Activated CD4-positive, alpha-beta memory T cell treated with anti-CD3 and anti-CD28 coated beads, Interleukin-2, amount 10 ng/mL, durations not matched to agents 7 days and 5 days (primary cell): Measurements from ENCODE around the gene PLS1. TPM values are rescaled to one million over a fixed set of nuclear protein-coding genes. Genes with fewer than 3 reads are reported as not detected.

Experiments
- CTCF ChIA-PET: fragments of 350-600 bp; sonication (Branson Sonifier 250); formaldehyde crosslinking; loops from one replicate; lab custom pipeline; 2021; ENCODE audit warnings: antibody characterized with exemption, inconsistent platforms; lab: Charles Lee
- POLR2A ChIA-PET: fragments of 350-600 bp; sonication (Branson Sonifier 250); formaldehyde crosslinking; loops from one replicate; lab custom pipeline; 2021; ENCODE audit warnings: antibody characterized with exemption; lab: Charles Lee
- DNase-seq: peaks from one replicate; pipeline ENCODE4 v3.0.0-alpha.2; 2020
- H3K27ac Mint-ChIP-seq: one replicate; pipeline ENCODE4 v1.8.0; 2021; ENCODE audit warnings: mild to moderate bottlenecking, mixed read lengths
- H3K27me3 Mint-ChIP-seq: one replicate; pipeline ENCODE4 v1.8.0; 2021; ENCODE audit warnings: mixed read lengths
- H3K36me3 Mint-ChIP-seq: one replicate; pipeline ENCODE4 v1.8.0; 2021; ENCODE audit warnings: low read depth, mixed read lengths
- H3K4me1 Mint-ChIP-seq: one replicate; pipeline ENCODE4 v1.8.0; 2021; ENCODE audit warnings: mixed read lengths
- H3K4me3 Mint-ChIP-seq: one replicate; pipeline ENCODE4 v1.8.0; 2021; ENCODE audit warnings: mild to moderate bottlenecking, mixed read lengths
- H3K9me3 Mint-ChIP-seq: one replicate; pipeline ENCODE4 v1.8.0; 2021; ENCODE audit warnings: mixed read lengths
- total RNA-seq, 2 experiments: library from RNA; stranded (reverse); gene quantifications; one replicate each; pipeline ENCODE4 v1.2.3, GENCODE V29; 2021

The PLS1 gene
- total RNA-seq, 2 experiments from 2014 or later = 3.1 to 3.6 TPM

DNA sequence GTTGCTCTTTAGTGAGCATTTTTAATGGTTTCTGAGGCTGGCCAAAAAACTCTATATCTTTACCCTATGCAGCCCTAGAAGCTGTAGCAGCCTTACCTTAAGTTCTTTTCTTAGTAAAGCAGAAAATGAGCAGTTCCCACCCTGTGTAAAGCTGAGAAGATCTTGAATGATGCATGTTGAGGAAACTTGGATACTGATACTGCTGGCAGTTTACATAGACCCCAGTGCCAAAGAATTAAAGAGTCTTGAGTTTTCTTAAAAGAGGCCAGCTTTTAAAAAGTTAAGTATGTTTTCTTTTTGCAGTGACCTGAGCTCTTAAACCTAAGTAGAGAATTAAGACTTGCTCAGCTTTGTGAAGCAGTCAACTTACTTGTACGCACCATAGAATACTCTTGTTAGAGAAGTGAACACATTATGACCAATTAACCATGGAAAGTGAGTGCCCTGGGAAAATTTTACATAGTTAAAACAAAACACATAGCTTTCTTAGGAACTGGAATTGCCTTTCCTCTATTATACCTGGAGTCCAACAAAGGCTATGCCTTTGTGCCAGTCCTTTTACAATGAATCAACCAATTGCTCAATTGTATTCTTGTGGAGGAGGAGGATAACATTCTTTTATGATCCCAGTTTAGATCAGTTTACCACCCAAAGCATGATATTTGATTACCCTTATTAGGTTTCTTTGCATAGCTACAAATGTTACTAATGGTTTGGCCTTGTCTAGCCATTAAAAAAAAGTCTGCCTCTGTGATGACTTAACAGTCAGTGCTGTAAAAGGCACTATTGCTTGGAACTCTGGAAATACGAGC, 28.4 kb downstream of the PLS1 start:
- Mint-ChIP-seq H3K27ac (no peak overlapping the region), H3K9me3 (no peaks in the 10 kb centered on the region), H3K4me3 (no peak overlapping the region), H3K36me3 (no peaks in the 10 kb centered on the region), H3K27me3 (no peaks in the 10 kb centered on the region), H3K4me1 (peaks cover 2% of the 10 kb centered on the region)
- no peak for DNase-seq
- ChIA-PET CTCF (interaction anchor here (0.6 kb wide), 1 partner anchor 27 kb away, joined by 3 read pairs; no protein-coding TSS in a partner anchor), POLR2A (no interaction called here)

- no peaks in the 10 kb centered on the region for H3K27me3 Mint-ChIP-seq
- ChIA-PET CTCF (interaction anchor here (0.6 kb wide), 1 partner anchor 26 kb away, joined by 3 read pairs; no protein-coding TSS in a partner anchor), POLR2A (no interaction called here)
These were observed 28.9 kb downstream of the PLS1 start for GRCh38 chr3:142625153-142625440.

GRCh38 chr3:142626971-142627370, 30.8 kb downstream of the PLS1 start:
- H3K4me3 Mint-ChIP-seq = no peak overlapping the region
- H3K4me1 Mint-ChIP-seq = peaks cover 2% of the 10 kb centered on the region
- no peaks in the 10 kb centered on the region for H3K36me3 Mint-ChIP-seq
- H3K27me3 Mint-ChIP-seq = no peaks in the 10 kb centered on the region
- POLR2A ChIA-PET = no interaction called here
- DNase-seq = no peak
- no peak overlapping the region for H3K27ac Mint-ChIP-seq
- CTCF ChIA-PET = no interaction called here
- no peaks in the 10 kb centered on the region for H3K9me3 Mint-ChIP-seq

More at GRCh38 chr3:142625153-142625440, 28.9 kb downstream of the PLS1 start:
- Mint-ChIP-seq H3K4me3 (no peak overlapping the region), H3K27ac (no peak overlapping the region), H3K9me3 (no peaks in the 10 kb centered on the region), H3K4me1 (peaks cover 2% of the 10 kb centered on the region), H3K36me3 (no peaks in the 10 kb centered on the region)
- DNase-seq = no peak

DNA sequence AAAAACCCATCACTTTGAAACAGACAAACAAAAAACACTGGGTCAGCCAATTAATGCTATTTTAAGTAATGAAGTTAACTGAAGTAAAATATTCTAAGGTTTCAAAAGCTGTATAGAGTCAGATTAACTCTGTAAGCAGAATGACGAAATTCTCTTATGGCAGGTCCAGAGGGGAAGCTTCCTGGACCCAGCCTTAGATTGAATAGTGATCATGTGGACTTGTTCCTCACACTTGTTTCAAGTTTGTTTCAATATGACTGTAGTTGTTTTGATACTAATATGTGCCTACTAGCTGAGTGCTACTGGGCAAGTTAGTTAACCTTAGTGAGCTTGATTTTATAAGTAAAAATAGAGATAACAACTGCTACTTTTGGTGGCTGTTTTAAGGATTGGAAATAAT, 32.6 kb downstream of the PLS1 start:
- H3K4me3 Mint-ChIP-seq = no peak overlapping the region
- POLR2A ChIA-PET = no interaction called here
- H3K27me3 Mint-ChIP-seq = peaks cover 3% of the 10 kb centered on the region
- no peaks in the 10 kb centered on the region for H3K36me3 Mint-ChIP-seq
- H3K4me1 Mint-ChIP-seq = peaks cover 2% of the 10 kb centered on the region
- no peak overlapping the region for H3K27ac Mint-ChIP-seq
- no peaks in the 10 kb centered on the region for H3K9me3 Mint-ChIP-seq
- DNase-seq = no peak
- CTCF ChIA-PET = no interaction called here

DNA sequence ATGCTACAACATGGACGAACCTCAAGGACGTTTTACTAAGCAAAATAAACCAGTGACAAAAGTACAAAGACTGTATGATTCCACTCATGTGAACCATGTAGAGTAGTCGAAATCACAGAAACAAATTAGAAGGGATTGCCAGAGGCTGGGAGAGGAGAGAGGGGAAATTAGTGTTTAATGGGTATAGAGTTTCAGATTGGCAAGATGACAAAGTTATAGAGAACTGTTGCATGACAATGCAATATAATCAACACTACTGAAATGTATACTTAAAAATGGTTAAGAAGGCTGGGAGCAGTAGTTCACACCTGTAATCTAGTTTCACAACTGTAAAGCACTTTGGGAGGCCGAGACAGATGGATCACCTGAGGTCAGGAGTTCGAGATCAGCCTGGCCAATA, 36.9 kb downstream of the PLS1 start:
- POLR2A ChIA-PET = no interaction called here
- no peaks in the 10 kb centered on the region for H3K9me3 Mint-ChIP-seq
- no peak overlapping the region for H3K4me3 Mint-ChIP-seq
- no peaks in the 10 kb centered on the region for H3K4me1 Mint-ChIP-seq
- CTCF ChIA-PET = no interaction called here
- peaks cover 3% of the 10 kb centered on the region for H3K27me3 Mint-ChIP-seq
- no peaks in the 10 kb centered on the region for H3K36me3 Mint-ChIP-seq
- no peak overlapping the region for H3K27ac Mint-ChIP-seq
- DNase-seq = no peak

DNA sequence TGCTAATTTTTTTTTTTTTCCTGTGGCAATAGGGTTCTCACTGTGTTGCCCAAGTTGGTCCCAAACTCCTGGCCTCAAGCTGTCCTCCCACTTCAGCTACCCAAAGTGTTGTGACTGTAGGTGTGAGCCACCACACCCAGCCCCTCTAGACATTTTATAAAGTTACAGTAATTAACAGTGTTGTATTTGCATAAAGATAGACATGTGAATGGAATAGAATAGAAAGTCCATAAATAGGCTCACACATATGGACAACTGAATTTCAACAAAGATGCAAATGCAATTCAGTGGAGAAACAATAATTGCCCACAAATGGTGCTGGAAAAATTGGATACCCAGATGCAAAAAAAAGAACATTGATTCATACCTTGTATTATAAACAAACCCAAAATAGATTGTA, 39.9 kb downstream of the PLS1 start:
- no peaks in the 10 kb centered on the region for H3K36me3 Mint-ChIP-seq
- H3K27ac Mint-ChIP-seq = no peak overlapping the region
- CTCF ChIA-PET = interaction anchor here (0.9 kb wide), 1 partner anchor 49 kb away, joined by 4 read pairs; no protein-coding TSS in a partner anchor
- peaks cover 3% of the 10 kb centered on the region for H3K27me3 Mint-ChIP-seq
- POLR2A ChIA-PET = interaction anchor here (0.6 kb wide), 1 partner anchor 63 kb away, joined by 3 read pairs; no protein-coding TSS in a partner anchor
- H3K4me1 Mint-ChIP-seq = no peaks in the 10 kb centered on the region
- H3K4me3 Mint-ChIP-seq = no peak overlapping the region
- no peaks in the 10 kb centered on the region for H3K9me3 Mint-ChIP-seq
- DNase-seq = no peak

DNA sequence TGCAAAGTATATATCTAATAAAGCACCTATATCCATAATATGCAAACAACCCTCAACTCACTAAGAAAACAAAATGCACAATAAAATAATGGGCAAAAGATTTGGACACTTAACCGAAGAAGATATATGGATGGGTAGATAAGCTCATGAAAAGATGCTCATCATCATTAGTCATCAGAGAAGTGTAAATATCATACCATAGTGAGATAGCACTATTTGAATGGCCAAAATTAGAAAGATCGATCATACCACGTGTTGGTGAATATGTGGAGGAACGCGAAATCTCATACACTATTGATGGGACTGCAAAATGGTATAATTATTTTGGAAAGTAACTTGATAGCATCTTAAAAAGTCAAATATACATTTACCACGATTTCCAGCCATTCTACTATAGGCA, 40.5 kb downstream of the PLS1 start:
- no peaks in the 10 kb centered on the region for H3K36me3 Mint-ChIP-seq

GRCh38 chr3:142638291-142638690, 42.1 kb downstream of the PLS1 start:
- DNase-seq = no peak
- peaks cover 1% of the 10 kb centered on the region for H3K27me3 Mint-ChIP-seq
- H3K9me3 Mint-ChIP-seq = no peaks in the 10 kb centered on the region
- H3K36me3 Mint-ChIP-seq = no peaks in the 10 kb centered on the region
- ChIA-PET POLR2A (no interaction called here), CTCF (no interaction called here)
- H3K4me1 Mint-ChIP-seq = no peaks in the 10 kb centered on the region
- no peak overlapping the region for H3K4me3 Mint-ChIP-seq
- no peak overlapping the region for H3K27ac Mint-ChIP-seq

More for the DNA sequence above, 40.5 kb downstream of the PLS1 start:
- ChIA-PET POLR2A (no interaction called here), CTCF (no interaction called here)
- no peak for DNase-seq
- Mint-ChIP-seq H3K4me3 (no peak overlapping the region), H3K27ac (no peak overlapping the region), H3K9me3 (no peaks in the 10 kb centered on the region), H3K4me1 (no peaks in the 10 kb centered on the region), H3K27me3 (peaks cover 3% of the 10 kb centered on the region)

DNA sequence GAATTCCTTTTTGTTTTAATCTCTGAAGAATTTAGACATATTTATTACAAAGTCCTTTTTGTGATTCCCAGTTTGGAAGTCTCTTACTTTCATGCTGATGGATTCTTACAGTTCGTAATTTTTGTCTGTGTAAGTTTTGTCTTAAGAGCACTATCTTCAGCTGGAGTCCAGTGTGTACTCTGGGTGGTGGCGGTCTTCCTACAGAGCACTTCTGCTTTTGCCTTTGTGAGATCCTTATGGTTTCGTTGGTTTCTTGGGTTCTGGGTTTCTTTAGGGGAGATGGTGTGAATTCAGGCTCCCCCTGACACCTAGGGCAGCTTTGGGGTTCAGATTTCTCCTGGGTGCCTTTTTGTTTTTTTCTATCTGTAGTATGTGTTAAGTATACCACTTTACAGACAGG, 45.3 kb downstream of the PLS1 start:
- Mint-ChIP-seq H3K4me1 (no peaks in the 10 kb centered on the region), H3K9me3 (no peaks in the 10 kb centered on the region), H3K27me3 (no peaks in the 10 kb centered on the region), H3K4me3 (no peak overlapping the region), H3K36me3 (no peaks in the 10 kb centered on the region), H3K27ac (no peak overlapping the region)
- POLR2A ChIA-PET = no interaction called here
- CTCF ChIA-PET = no interaction called here
- DNase-seq = no peak

DNA sequence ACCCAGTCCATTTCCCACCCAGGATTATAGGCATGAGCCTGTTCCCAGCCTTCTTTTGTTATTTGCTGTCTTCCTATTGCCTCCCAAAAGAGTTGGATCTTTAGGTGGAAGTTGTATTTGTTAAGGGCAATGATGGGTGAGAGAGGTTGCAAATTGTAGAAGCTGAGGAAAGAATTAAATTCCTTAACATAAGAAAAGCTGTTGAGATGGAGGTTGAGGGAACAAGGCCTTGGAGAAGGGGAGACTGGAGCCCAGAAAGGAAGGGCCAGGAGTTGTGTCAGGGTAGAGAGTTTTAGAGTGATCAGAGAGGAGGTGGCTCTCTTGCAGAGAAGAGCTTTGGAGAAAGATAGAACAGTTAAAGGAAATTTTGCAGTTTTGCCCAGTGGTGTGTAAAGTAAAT, 46.8 kb downstream of the PLS1 start:
- Mint-ChIP-seq H3K36me3 (no peaks in the 10 kb centered on the region), H3K4me3 (no peak overlapping the region), H3K9me3 (no peaks in the 10 kb centered on the region), H3K27me3 (no peaks in the 10 kb centered on the region), H3K4me1 (no peaks in the 10 kb centered on the region), H3K27ac (no peak overlapping the region)
- ChIA-PET CTCF (no interaction called here), POLR2A (no interaction called here)
- DNase-seq = no peak

DNA sequence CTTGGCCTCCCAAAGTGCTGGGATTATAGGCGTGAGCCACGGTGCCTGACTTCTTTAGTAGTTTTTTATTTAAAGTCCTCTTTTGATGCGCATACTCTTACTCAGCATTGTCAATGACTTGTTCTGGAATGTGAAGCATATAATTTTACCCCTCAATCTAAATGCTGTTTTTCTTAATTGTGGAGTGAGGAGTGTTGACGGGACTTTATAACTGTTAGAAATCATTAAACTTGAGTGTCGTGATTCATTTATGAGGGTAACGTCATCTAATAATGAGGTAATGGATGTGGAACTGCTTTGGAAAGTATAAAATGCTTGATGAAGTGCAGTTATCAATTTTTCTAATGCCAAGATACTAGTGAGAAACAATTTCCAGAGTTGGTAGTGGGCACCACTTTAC, 48.3 kb downstream of the PLS1 start:
- DNase-seq = no peak
- no peaks in the 10 kb centered on the region for H3K27me3 Mint-ChIP-seq
- no peaks in the 10 kb centered on the region for H3K9me3 Mint-ChIP-seq
- ChIA-PET POLR2A (no interaction called here), CTCF (no interaction called here)
- no peak overlapping the region for H3K4me3 Mint-ChIP-seq
- no peaks in the 10 kb centered on the region for H3K36me3 Mint-ChIP-seq
- no peak overlapping the region for H3K27ac Mint-ChIP-seq
- H3K4me1 Mint-ChIP-seq = no peaks in the 10 kb centered on the region

- DNase-seq = no peak
- CTCF ChIA-PET = no interaction called here
- no peaks in the 10 kb centered on the region for H3K9me3 Mint-ChIP-seq
- no peak overlapping the region for H3K27ac Mint-ChIP-seq
- no peaks in the 10 kb centered on the region for H3K27me3 Mint-ChIP-seq
- H3K4me3 Mint-ChIP-seq = no peak overlapping the region
- POLR2A ChIA-PET = interaction anchor here (1.2 kb wide), 1 partner anchor 67 kb away, joined by 3 read pairs; the partner anchor contains the start of gene ATR
- no peaks in the 10 kb centered on the region for H3K4me1 Mint-ChIP-seq
- H3K36me3 Mint-ChIP-seq = no peaks in the 10 kb centered on the region
These were observed 49.1 kb downstream of the PLS1 start for GRCh38 chr3:142645236-142645793.

GRCh38 chr3:142646020-142646785, 50.0 kb downstream of the PLS1 start:
- CTCF ChIA-PET = no interaction called here
- no peak overlapping the region for H3K4me3 Mint-ChIP-seq
- DNase-seq = no peak
- POLR2A ChIA-PET = interaction anchor here (1.2 kb wide), 1 partner anchor 67 kb away, joined by 3 read pairs; the partner anchor contains the start of gene ATR
- H3K9me3 Mint-ChIP-seq = no peaks in the 10 kb centered on the region
- no peak overlapping the region for H3K27ac Mint-ChIP-seq
- no peaks in the 10 kb centered on the region for H3K36me3 Mint-ChIP-seq
- H3K4me1 Mint-ChIP-seq = no peaks in the 10 kb centered on the region
- no peaks in the 10 kb centered on the region for H3K27me3 Mint-ChIP-seq
